Transverse colon (tissue), 4 donors: ENCODE data around the gene GFPT2.

ENCODE experiments used
- EP300 ChIP-seq: sonication (generic); formaldehyde crosslinking; IDR thresholded peaks from one replicate; pipeline ENCODE4 v1.6.1; 2017; ENCODE audit warnings: antibody characterized with exemption, low read depth
- POLR2A ChIP-seq: fragments of 450-650 bp; IDR thresholded peaks from one replicate; pipeline ENCODE4 v1.6.1; 2016; ENCODE audit warnings: antibody characterized with exemption, mild to moderate bottlenecking, moderate library complexity
- POLR2AphosphoS5 ChIP-seq, 3 donors: sonication (generic); formaldehyde crosslinking; IDR thresholded peaks; one replicate each; pipeline ENCODE4 v1.6.1; 2016; ENCODE audit warnings: antibody characterized with exemption in 3 of 3
- TF ChIP-seq, protein P1 (sequence below), 5 experiments: fragments of 200-600 bp in 3 of 5; fragments of 450-650 bp in 2 of 5; sonication (generic) in 3 of 5; IDR thresholded peaks; 1 replicate in 2 of 5; 2 replicates in 3 of 5; pipeline ENCODE4 v1.5.1; 2016 to 2017; ENCODE audit warnings: antibody characterized with exemption in 5 of 5, inconsistent platforms in 3 of 5, mild to moderate bottlenecking in 2 of 5, moderate library complexity in 1 of 5

DNA sequence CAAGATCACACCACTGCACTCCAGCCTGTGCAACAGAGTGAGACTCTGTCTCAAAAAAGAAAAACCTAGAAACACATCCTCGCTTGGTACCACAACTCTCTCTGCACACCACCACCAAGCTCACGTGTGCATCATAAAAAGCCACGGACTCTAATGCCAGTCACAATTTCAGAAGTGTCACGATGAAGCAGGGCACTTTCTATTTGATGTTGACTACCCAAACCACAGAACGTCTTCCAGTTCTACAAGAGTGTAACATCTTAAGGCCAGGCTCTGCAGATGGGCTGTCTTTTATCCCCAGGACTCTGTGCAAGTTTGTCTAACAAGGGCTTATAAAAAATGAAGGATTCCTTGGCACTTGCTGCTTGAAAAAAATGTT lies 22.9 kb downstream of the GFPT2 start:
- TF ChIP-seq, protein P1, sequence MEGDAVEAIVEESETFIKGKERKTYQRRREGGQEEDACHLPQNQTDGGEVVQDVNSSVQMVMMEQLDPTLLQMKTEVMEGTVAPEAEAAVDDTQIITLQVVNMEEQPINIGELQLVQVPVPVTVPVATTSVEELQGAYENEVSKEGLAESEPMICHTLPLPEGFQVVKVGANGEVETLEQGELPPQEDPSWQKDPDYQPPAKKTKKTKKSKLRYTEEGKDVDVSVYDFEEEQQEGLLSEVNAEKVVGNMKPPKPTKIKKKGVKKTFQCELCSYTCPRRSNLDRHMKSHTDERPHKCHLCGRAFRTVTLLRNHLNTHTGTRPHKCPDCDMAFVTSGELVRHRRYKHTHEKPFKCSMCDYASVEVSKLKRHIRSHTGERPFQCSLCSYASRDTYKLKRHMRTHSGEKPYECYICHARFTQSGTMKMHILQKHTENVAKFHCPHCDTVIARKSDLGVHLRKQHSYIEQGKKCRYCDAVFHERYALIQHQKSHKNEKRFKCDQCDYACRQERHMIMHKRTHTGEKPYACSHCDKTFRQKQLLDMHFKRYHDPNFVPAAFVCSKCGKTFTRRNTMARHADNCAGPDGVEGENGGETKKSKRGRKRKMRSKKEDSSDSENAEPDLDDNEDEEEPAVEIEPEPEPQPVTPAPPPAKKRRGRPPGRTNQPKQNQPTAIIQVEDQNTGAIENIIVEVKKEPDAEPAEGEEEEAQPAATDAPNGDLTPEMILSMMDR (IDR thresholded peaks at IDR 0.05), result no peak
- TF ChIP-seq POLR2A, result no peak
- no peak for TF ChIP-seq EP300
- no peak for TF ChIP-seq POLR2AphosphoS5 (IDR thresholded peaks at IDR 0.05)
